H1 (cell line): Measurements from ENCODE around the gene ELL2. TPM values are rescaled to one million over a fixed set of nuclear protein-coding genes. Genes with fewer than 3 reads are reported as not detected.
A peak's percentile ranks its signal among the peaks of the same experiment; 100 is the strongest.

ENCODE experiments used
- CTCF ChIA-PET: fragments of 300-600 bp; sonication (Branson Sonifier 250); formaldehyde crosslinking; loops from one replicate; lab custom pipeline; 2021; ENCODE audit not compliant: partially characterized antibody; lab: Charles Lee
- POLR2A ChIA-PET: fragments of 300-600 bp; sonication (Branson Sonifier 250); formaldehyde crosslinking; loops from one replicate; lab custom pipeline; 2021; ENCODE audit warnings: inconsistent platforms; ENCODE audit not compliant: partially characterized antibody; lab: Charles Lee
- DNase-seq, 2 experiments: peaks; one replicate each; pipeline versions ENCODE4 v3.0.0 to v3.0.0-alpha.2; 2010 to 2022; ENCODE audit warnings: low spot score in 2 of 2, low read depth in 1 of 2, mixed read lengths in 1 of 2
- FAIRE-seq: peaks from 2 replicates; lab custom pipeline; 2011; peaks lifted over from hg19 to GRCh38; lab: Jason Lieb, UNC
- H2AFZ ChIP-seq: 2 replicates; pipeline ENCODE4 v1.8.1; 2012; ENCODE audit warnings: low read length, inconsistent platforms
- H2AK5ac ChIP-seq: 2 replicates; pipeline ENCODE4 v1.6.1; 2013; ENCODE audit warnings: low read depth, low read length
- H2BK120ac ChIP-seq: replicated peaks from 2 replicates; pipeline ENCODE3; 2013; ENCODE audit warnings: low read depth, low read length, inconsistent platforms
- H2BK12ac ChIP-seq: 2 replicates; pipeline ENCODE4 v1.6.1; 2013; ENCODE audit warnings: low read depth, low read length
- H2BK15ac ChIP-seq: 2 replicates; pipeline ENCODE4 v1.6.1; 2013; ENCODE audit warnings: low read length
- H2BK20ac ChIP-seq: 2 replicates; pipeline ENCODE4 v1.6.1; 2013; ENCODE audit warnings: low read length
- H2BK5ac ChIP-seq: 2 replicates; pipeline ENCODE4 v1.6.1; 2013; ENCODE audit warnings: low read depth, low read length
- H3K14ac ChIP-seq: 2 replicates; pipeline ENCODE4 v1.6.1; 2013; ENCODE audit warnings: inconsistent platforms; ENCODE audit not compliant: insufficient read length
- H3K18ac ChIP-seq: 2 replicates; pipeline ENCODE4 v1.6.1; 2013; ENCODE audit warnings: low read length; ENCODE audit errors: extremely low read depth
- H3K23ac ChIP-seq: 2 replicates; pipeline ENCODE4 v1.6.1; 2013; ENCODE audit warnings: inconsistent platforms; ENCODE audit not compliant: insufficient read length
- H3K23me2 ChIP-seq: 2 replicates; pipeline ENCODE4 v1.6.1; 2013; ENCODE audit warnings: low read depth, low read length
- H3K27ac ChIP-seq: 2 replicates; pipeline ENCODE4 v1.6.1; 2011; ENCODE audit warnings: low read depth, low read length, inconsistent platforms
- H3K27me3 ChIP-seq, 4 experiments: replicated peaks in 1 of 4; 1 replicate in 1 of 4; 2 replicates in 3 of 4; pipeline versions ENCODE4 v1.6.1 to v1.8.1; 2011 to 2013; ENCODE audit warnings: low read length in 3 of 4, mild to moderate bottlenecking in 3 of 4, inconsistent platforms in 2 of 4, mixed read lengths in 2 of 4, moderate library complexity in 1 of 4; ENCODE audit not compliant: control insufficient read depth in 3 of 4, insufficient read depth in 3 of 4; ENCODE audit errors: extremely low read depth in 1 of 4
- H3K36me3 ChIP-seq, 4 experiments: 2 replicates each; pipeline versions ENCODE4 v1.6.1 to v1.8.1; 2011 to 2013; ENCODE audit warnings: mild to moderate bottlenecking in 4 of 4, low read length in 3 of 4, moderate library complexity in 2 of 4, control low read depth in 1 of 4, inconsistent platforms in 1 of 4; ENCODE audit not compliant: insufficient read depth in 4 of 4, control insufficient read depth in 2 of 4
- H3K4ac ChIP-seq: replicated peaks from 2 replicates; pipeline ENCODE3; 2013; ENCODE audit warnings: low read length, low read depth, mixed read lengths, inconsistent platforms; ENCODE audit not compliant: insufficient read length
- H3K4me1 ChIP-seq, 4 experiments: replicated peaks in 1 of 4; 1 replicate in 1 of 4; 2 replicates in 3 of 4; pipeline versions ENCODE4 v1.6.1 to v1.8.1; 2011 to 2013; ENCODE audit warnings: low read length in 3 of 4, inconsistent platforms in 2 of 4, mixed read lengths in 1 of 4; ENCODE audit not compliant: insufficient read depth in 4 of 4, control insufficient read depth in 3 of 4
- H3K4me2 ChIP-seq, 2 experiments: 2 replicates each; pipeline versions ENCODE4 v1.6.1 to v1.8.1; 2011 to 2013; ENCODE audit warnings: low read depth in 2 of 2, low read length in 2 of 2, control low read depth in 1 of 2, inconsistent platforms in 1 of 2, mild to moderate bottlenecking in 1 of 2; ENCODE audit not compliant: insufficient read depth in 1 of 2
- H3K4me3 ChIP-seq, 4 experiments: fragments of 200-600, 300-600 bp in 1 of 4; sonication (generic), shearing (Covaris generic), sonication (Bioruptor Twin) in 1 of 4; 2 replicates each; pipeline versions ENCODE4 v1.5.1 to v1.8.1; 2011 to 2016; ENCODE audit warnings: low read length in 4 of 4, low read depth in 3 of 4, control low read depth in 2 of 4, inconsistent platforms in 2 of 4, mild to moderate bottlenecking in 2 of 4, mixed read lengths in 1 of 4, moderate library complexity in 1 of 4; ENCODE audit not compliant: insufficient read depth in 2 of 4; ENCODE audit errors: extremely low read depth in 1 of 4
- H3K56ac ChIP-seq: replicated peaks from 2 replicates; pipeline ENCODE3; 2013; ENCODE audit warnings: low read depth, mild to moderate bottlenecking, mixed read lengths, low read length, inconsistent platforms; ENCODE audit not compliant: insufficient read length
- H3K79me1 ChIP-seq: 2 replicates; pipeline ENCODE4 v1.6.1; 2013; ENCODE audit warnings: low read depth, low read length, control low read depth
- H3K79me2 ChIP-seq, 2 experiments: 2 replicates each; pipeline versions ENCODE4 v1.6.1 to v1.8.1; 2012 to 2013; ENCODE audit warnings: low read length in 2 of 2, mild to moderate bottlenecking in 2 of 2, inconsistent platforms in 1 of 2; ENCODE audit not compliant: insufficient read depth in 2 of 2, control insufficient read depth in 1 of 2
- H3K9ac ChIP-seq, 4 experiments: replicated peaks in 1 of 4; 1 replicate in 1 of 4; 2 replicates in 3 of 4; pipeline versions ENCODE4 v1.6.1 to v1.8.1; 2011 to 2013; ENCODE audit warnings: low read depth in 3 of 4, low read length in 3 of 4, control low read depth in 2 of 4, mild to moderate bottlenecking in 2 of 4, moderate library complexity in 2 of 4, inconsistent platforms in 1 of 4; ENCODE audit errors: extremely low read depth in 1 of 4
- H3K9me3 ChIP-seq, 2 experiments: 2 replicates each; pipeline versions ENCODE4 v1.6.1 to v1.8.1; 2012 to 2013; ENCODE audit warnings: mild to moderate bottlenecking in 2 of 2, moderate library complexity in 2 of 2, control low read depth in 1 of 2, inconsistent platforms in 1 of 2, low read depth in 1 of 2, low read length in 1 of 2, mixed read lengths in 1 of 2; ENCODE audit not compliant: insufficient read depth in 2 of 2
- H4K20me1 ChIP-seq, 2 experiments: replicated peaks in 1 of 2; 2 replicates each; pipeline versions ENCODE3 to v1.8.1; 2011 to 2013; ENCODE audit warnings: inconsistent platforms in 2 of 2, low read length in 2 of 2, mild to moderate bottlenecking in 1 of 2; ENCODE audit not compliant: insufficient read depth in 2 of 2, control insufficient read depth in 1 of 2
- H4K5ac ChIP-seq: 2 replicates; pipeline ENCODE4 v1.6.1; 2013; ENCODE audit warnings: low read length, low read depth, mixed read lengths, inconsistent platforms; ENCODE audit not compliant: insufficient read length
- H4K8ac ChIP-seq: 2 replicates; pipeline ENCODE4 v1.8.0; 2013; ENCODE audit warnings: mild to moderate bottlenecking, moderate library complexity, low read length, inconsistent platforms; ENCODE audit not compliant: insufficient read depth; ENCODE audit errors: extremely low read depth
- H4K91ac ChIP-seq: replicated peaks from 2 replicates; pipeline ENCODE3; 2013; ENCODE audit warnings: low read length, mixed read lengths, inconsistent platforms; ENCODE audit not compliant: insufficient read length
- ASH2L ChIP-seq: fragments of 200-600, 300-600 bp; sonication (generic); IDR thresholded peaks from one replicate; pipeline ENCODE4 v1.7.1; 2017; ENCODE audit warnings: low read length
- EP300 ChIP-seq, 2 experiments: IDR thresholded peaks; 1 replicate in 1 of 2; 2 replicates in 1 of 2; pipeline ENCODE4 v1.6.1; 2011 to 2012; ENCODE audit warnings: low read depth in 2 of 2, low read length in 2 of 2, mild to moderate bottlenecking in 2 of 2, borderline replicate concordance in 1 of 2, inconsistent platforms in 1 of 2, moderate library complexity in 1 of 2
- GTF2F1 ChIP-seq: IDR thresholded peaks from 2 replicates; pipeline ENCODE4 v1.6.1; 2012; ENCODE audit warnings: low read depth, low read length, improper control_type of control experiment, borderline replicate concordance
- PHF8 ChIP-seq: fragments of 200-600 bp; sonication (generic); conservative IDR thresholded peaks from 2 replicates; pipeline ENCODE4 v1.7.1; 2012; ENCODE audit warnings: low read depth, mild to moderate bottlenecking, inconsistent platforms, low read length, moderate library complexity
- RFX5 ChIP-seq: IDR thresholded peaks from 2 replicates; pipeline ENCODE4 v1.6.1; 2011; ENCODE audit warnings: low read depth, low read length, improper control_type of control experiment, borderline replicate concordance
- RNF2 ChIP-seq: fragments of 200-900, 300-1000 bp; sonication (generic); IDR thresholded peaks from 2 replicates; pipeline ENCODE4 v1.7.1; 2016; ENCODE audit warnings: borderline replicate concordance, low read depth, mild to moderate bottlenecking, antibody characterized with exemption, low read length; ENCODE audit not compliant: poor library complexity, severe bottlenecking; ENCODE audit errors: missing control alignments
- SAP30 ChIP-seq: fragments of 300-600 bp; sonication (generic); IDR thresholded peaks from 2 replicates; pipeline ENCODE4 v1.7.1; 2012; ENCODE audit warnings: low read length, moderate library complexity, mild to moderate bottlenecking, inconsistent platforms; ENCODE audit not compliant: insufficient read depth, insufficient replicate concordance
- SIX5 ChIP-seq: IDR thresholded peaks from 2 replicates; pipeline ENCODE4 v1.6.1; 2011; ENCODE audit warnings: mild to moderate bottlenecking, low read depth, low read length
- SP1 ChIP-seq: IDR thresholded peaks from 2 replicates; pipeline ENCODE4 v1.6.1; 2011; ENCODE audit warnings: low read depth, low read length
- TEAD4 ChIP-seq: IDR thresholded peaks from 2 replicates; pipeline ENCODE4 v1.6.1; 2012; ENCODE audit warnings: low read depth, low read length, inconsistent platforms, mixed read lengths
- USF2 ChIP-seq: IDR thresholded peaks from 2 replicates; pipeline ENCODE4 v1.6.1; 2011; ENCODE audit warnings: low read length, improper control_type of control experiment
- ZNF274 ChIP-seq: IDR thresholded peaks from 2 replicates; pipeline ENCODE4 v1.7.0; 2012; ENCODE audit warnings: low read length, borderline replicate concordance; ENCODE audit errors: extremely low read depth
- WGBS, 2 experiments: shearing (Covaris generic) in 1 of 2; methylation state at CpG; one replicate each; pipeline versions ENCODE4 v1.1.6 to v1.1.7; 2013 to 2015; ENCODE audit warnings: low lambda C conversion rate in 2 of 2, mixed read lengths in 2 of 2, inconsistent platforms in 1 of 2, low coverage in 1 of 2, missing lambda C conversion rate in 1 of 2; ENCODE audit not compliant: insufficient replicate concordance in 2 of 2, insufficient coverage in 1 of 2, insufficient read length in 1 of 2; ENCODE audit errors: extremely low coverage in 1 of 2, missing lambda C conversion rate in 1 of 2; 5-methylcytosine and 5-hydroxymethylcytosine counted together
- polyA plus RNA-seq, 7 experiments: library from polyadenylated mRNA; depleted of rRNA in 3 of 7; stranded (reverse) in 5 of 7; unstranded in 2 of 7; fragments of >200 nt in 5 of 7; fragments of 200-250 nt in 2 of 7; gene quantifications; 1 replicate in 5 of 7; 2 replicates in 1 of 7; 4 replicates in 1 of 7; pipeline versions ENCODE4 v1.2.1 to v1.2.3, GENCODE V29; 2011 to 2013; ENCODE audit warnings: missing spikeins in 2 of 7, mixed read lengths in 2 of 7
- total RNA-seq: library from RNA; stranded (reverse); fragmentation: NEBNext Ultra II Directional; extraction: Animal tissue kit (Norgen Biotek cat#: 25700); gene quantifications from 2 replicates; pipeline ENCODE4 v1.2.1, GENCODE V29; 2021

The ELL2 gene
- total and polyA plus RNA-seq, 2 of the 8 experiments (the other 6 are each of a cell fraction or from before 2014, with no cell fraction given): 6.3 to 29.4 TPM

GRCh38 chr5:95895771-95896170, 65.9 kb downstream of the ELL2 start:
- POLR2A ChIA-PET: interaction anchor here (1.1 kb wide), 2 partner anchors 64 to 66 kb away, joined by 5 read pairs; partner anchors contain the start of gene ELL2
- Histone ChIP-seq H3K79me1 (no peaks in the 10 kb centered on the region), H4K8ac (no peak overlapping the region), H3K56ac (no peak overlapping the region), H2AK5ac (no peak overlapping the region), H3K27me3 (no peaks in the 10 kb centered on the region), H3K9me3 (peaks cover 0 to 2% of the 10 kb centered on the region in 2 experiments; a peak in 1 of 4 replicates), H3K18ac (no peak overlapping the region), H4K5ac (no peak overlapping the region), H3K79me2 (no peaks in the 10 kb centered on the region), H2AFZ (no peak overlapping the region), H3K14ac (no peak overlapping the region), H3K23ac (no peak overlapping the region), H3K4me1 (peaks cover 0 to 14% (median 7%) of the 10 kb centered on the region in 4 experiments; a peak in 4 of 7 replicates), H2BK5ac (no peak overlapping the region), H2BK120ac (no peak overlapping the region), H3K27ac (no peak overlapping the region), H3K4ac (no peak overlapping the region), H3K9ac (no peak overlapping the region), H4K20me1 (no peaks in the 10 kb centered on the region), H4K91ac (no peak overlapping the region), H3K23me2 (no peaks in the 10 kb centered on the region), H2BK12ac (no peak overlapping the region), H3K4me2 (no peak overlapping the region; a peak in 1 of 4 replicates), H3K36me3 (peaks cover 0 to 9% (median under 1%) of the 10 kb centered on the region in 4 experiments; a peak in 3 of 8 replicates), H3K4me3 (peak overlapping the region in 1 of 4 experiments; percentile 11; a peak in 1 of 8 replicates), H2BK15ac (no peak overlapping the region), H2BK20ac (no peak overlapping the region)
- DNase-seq (peak in 1 of 2 experiments; percentile 43), FAIRE-seq (no peak)
- CTCF ChIA-PET: interaction anchor here (1.0 to 1.8 kb wide), 4 partner anchors 36 to 440 kb away, joined by 3 to 12 read pairs (median 6); no protein-coding TSS in a partner anchor
- 38% methylated on average over 5 of the region's 5 CpGs; no CpG with 5 or more reads in 1 of the 2 experiments for WGBS, 2 experiments
- TF ChIP-seq PHF8: no peak
- no peak for TF ChIP-seq USF2
- no peak for TF ChIP-seq GTF2F1
- no peak for TF ChIP-seq ASH2L
- no peak for TF ChIP-seq SAP30
- TF ChIP-seq SP1: no peak
- TF ChIP-seq ZNF274: no peak
- TF ChIP-seq EP300 (IDR thresholded peaks at IDR 0.05; ENCODE audit: borderline replicate concordance in 1 of 2, low read depth in 2 of 2, low read length in 2 of 2): 0 out of 3 replicates have a peak, but pooled peaks of 1 of the 2 experiments have one; percentile 45
- TF ChIP-seq RNF2: no peak
- no peak for TF ChIP-seq RFX5
- peak; percentile 80 for TF ChIP-seq TEAD4
- TF ChIP-seq SIX5: no peak
